ENCODE data around the gene IL4I1.

The IL4I1 gene

GRCh38 chr19:49887037-49887664, 9.5 kb downstream of the IL4I1 start:
- Histone ChIP-seq H3K4me3 (ENCODE audit: insufficient read depth, low read depth, low read length) (no peak overlapping the region), H3K36me3 (ENCODE audit: control insufficient read depth, insufficient read depth, low read length) (peaks cover 27% of the 10 kb centered on the region), H3K4me1 (ENCODE audit: control insufficient read depth, insufficient read depth, low read length) (no peaks in the 10 kb centered on the region), H3K27ac (ENCODE audit: insufficient read depth, low read depth, low read length, poor library complexity, severe bottlenecking) (no peak overlapping the region), H3K9me3 (ENCODE audit: control insufficient read depth, low read length) (no peaks in the 10 kb centered on the region), H3K27me3 (ENCODE audit: control insufficient read depth, insufficient read depth, low read length, poor library complexity, severe bottlenecking) (peaks cover 16% of the 10 kb centered on the region)
- 93 to 95% methylated on average over 23 of the region's 23 CpGs for WGBS, 2 experiments

GRCh38 chr19:49884760-49885159, 11.9 kb downstream of the IL4I1 start:
- H3K27ac ChIP-seq (ENCODE audit: insufficient read depth, low read depth, low read length, poor library complexity, severe bottlenecking) = no peak overlapping the region
- peaks cover 44% of the 10 kb centered on the region for H3K36me3 ChIP-seq (ENCODE audit: control insufficient read depth, insufficient read depth, low read length)
- no peaks in the 10 kb centered on the region for H3K9me3 ChIP-seq (ENCODE audit: control insufficient read depth, low read length)
- no peak overlapping the region for H3K4me3 ChIP-seq (ENCODE audit: insufficient read depth, low read depth, low read length)
- WGBS, 2 experiments = 91 to 94% methylated on average over 3 of the region's 3 CpGs
- H3K27me3 ChIP-seq (ENCODE audit: control insufficient read depth, insufficient read depth, low read length, poor library complexity, severe bottlenecking) = peaks cover 7% of the 10 kb centered on the region
- H3K4me1 ChIP-seq (ENCODE audit: control insufficient read depth, insufficient read depth, low read length) = no peaks in the 10 kb centered on the region

GRCh38 chr19:49884109-49884508, 12.6 kb downstream of the IL4I1 start:
- WGBS, 2 experiments = 96 to 97% methylated on average over 18 of the region's 18 CpGs
- H3K36me3 ChIP-seq (ENCODE audit: control insufficient read depth, insufficient read depth, low read length) = peaks cover 44% of the 10 kb centered on the region

DNA sequence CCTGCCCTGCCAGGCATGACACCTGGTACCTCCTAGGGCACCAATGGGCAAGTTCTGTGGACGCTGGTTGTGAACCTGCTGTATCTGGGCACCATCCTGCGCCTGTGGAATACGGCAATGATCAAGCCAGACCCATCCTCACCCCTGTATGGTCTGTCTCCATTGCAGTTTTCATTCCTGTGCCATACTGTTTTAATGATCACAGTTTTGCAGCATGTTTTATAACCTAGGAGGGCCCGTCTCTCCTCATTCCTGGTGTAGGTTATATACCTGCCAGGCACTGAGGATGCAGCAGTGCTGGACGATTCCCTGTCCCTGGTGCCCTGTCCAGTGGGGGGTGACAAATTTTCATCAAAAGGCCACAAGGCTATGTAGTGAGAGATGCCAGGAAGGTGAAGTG, 13.6 kb downstream of the IL4I1 start:
- peaks cover 44% of the 10 kb centered on the region for H3K36me3 ChIP-seq (ENCODE audit: control insufficient read depth, insufficient read depth, low read length)
- WGBS, 2 experiments = 96 to 97% methylated on average over 5 of the region's 5 CpGs
- no peaks in the 10 kb centered on the region for H3K27me3 ChIP-seq (ENCODE audit: control insufficient read depth, insufficient read depth, low read length, poor library complexity, severe bottlenecking)
- H3K9me3 ChIP-seq (ENCODE audit: control insufficient read depth, low read length) = no peaks in the 10 kb centered on the region
- H3K27ac ChIP-seq (ENCODE audit: insufficient read depth, low read depth, low read length, poor library complexity, severe bottlenecking) = no peak overlapping the region
- no peaks in the 10 kb centered on the region for H3K4me1 ChIP-seq (ENCODE audit: control insufficient read depth, insufficient read depth, low read length)
- no peak overlapping the region for H3K4me3 ChIP-seq (ENCODE audit: insufficient read depth, low read depth, low read length)

More at GRCh38 chr19:49884109-49884508, 12.6 kb downstream of the IL4I1 start:
- peaks cover under 1% of the 10 kb centered on the region for H3K27me3 ChIP-seq (ENCODE audit: control insufficient read depth, insufficient read depth, low read length, poor library complexity, severe bottlenecking)
- H3K4me1 ChIP-seq (ENCODE audit: control insufficient read depth, insufficient read depth, low read length) = no peaks in the 10 kb centered on the region
- no peak overlapping the region for H3K4me3 ChIP-seq (ENCODE audit: insufficient read depth, low read depth, low read length)
- H3K9me3 ChIP-seq (ENCODE audit: control insufficient read depth, low read length) = no peaks in the 10 kb centered on the region
- H3K27ac ChIP-seq (ENCODE audit: insufficient read depth, low read depth, low read length, poor library complexity, severe bottlenecking) = no peak overlapping the region

DNA sequence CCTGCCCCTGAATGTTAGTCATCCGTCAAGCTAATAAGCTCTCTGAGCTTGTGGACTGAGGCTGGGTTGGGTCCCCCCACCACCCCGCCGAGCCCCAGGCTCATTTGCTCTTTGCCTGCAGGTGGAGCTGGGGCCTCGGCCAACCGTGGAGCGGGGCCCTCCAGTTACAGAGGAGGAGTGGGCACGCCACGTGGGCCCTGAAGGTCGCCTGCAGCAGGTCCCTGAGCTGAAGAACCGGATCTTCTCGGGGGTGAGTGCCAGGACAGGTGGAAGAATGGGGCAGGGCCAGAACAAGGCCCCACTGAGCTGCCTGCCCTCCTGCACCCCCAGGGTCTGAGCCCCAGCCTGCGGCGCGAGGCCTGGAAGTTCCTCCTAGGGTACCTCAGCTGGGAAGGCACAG, 14.0 kb downstream of the IL4I1 start:
- peaks cover 44% of the 10 kb centered on the region for H3K36me3 ChIP-seq (ENCODE audit: control insufficient read depth, insufficient read depth, low read length)
- WGBS, 2 experiments = 96 to 98% methylated on average over 14 of the region's 14 CpGs

DNA sequence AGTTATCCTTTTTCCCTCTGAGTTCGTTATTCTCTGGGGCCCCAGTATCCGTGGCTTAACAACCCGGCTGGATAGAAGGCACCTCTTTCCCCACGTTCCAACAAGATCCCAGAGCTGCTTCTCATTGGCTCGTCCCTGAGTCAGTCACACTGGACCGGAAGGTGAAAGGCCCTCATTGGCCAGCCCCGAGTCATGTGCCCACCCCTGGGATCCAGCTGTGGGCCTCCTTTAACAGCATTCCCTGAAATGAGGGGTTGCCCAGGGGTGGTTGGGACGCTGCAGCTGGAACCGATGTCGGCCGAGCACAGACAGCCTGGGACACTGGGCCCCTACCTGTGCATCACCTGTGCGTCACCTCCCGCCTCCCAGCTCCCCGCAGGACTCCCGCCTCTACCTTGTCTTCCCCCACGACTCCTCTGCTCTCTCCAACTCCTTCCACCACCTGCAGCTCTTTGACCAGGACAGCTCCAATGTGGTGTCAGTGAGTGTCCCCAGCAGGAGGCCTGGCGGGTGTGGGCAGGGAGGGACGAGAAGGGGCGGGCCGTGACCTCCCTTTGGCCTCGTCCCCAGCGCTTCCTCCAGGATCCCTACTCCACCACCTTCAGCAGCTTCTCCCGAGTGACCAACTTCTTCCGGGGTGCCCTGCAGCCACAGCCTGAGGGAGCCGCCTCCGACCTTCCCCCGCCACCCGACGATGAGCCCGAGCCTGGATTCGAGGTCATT, 14.9 kb downstream of the IL4I1 start:
- no peaks in the 10 kb centered on the region for H3K9me3 ChIP-seq (ENCODE audit: control insufficient read depth, low read length)
- H3K36me3 ChIP-seq (ENCODE audit: control insufficient read depth, insufficient read depth, low read length) = peaks cover 44% of the 10 kb centered on the region
- no peak overlapping the region for H3K4me3 ChIP-seq (ENCODE audit: insufficient read depth, low read depth, low read length)
- 94 to 95% methylated on average over 31 of the region's 31 CpGs for WGBS, 2 experiments
- no peaks in the 10 kb centered on the region for H3K27me3 ChIP-seq (ENCODE audit: control insufficient read depth, insufficient read depth, low read length, poor library complexity, severe bottlenecking)
- H3K4me1 ChIP-seq (ENCODE audit: control insufficient read depth, insufficient read depth, low read length) = no peaks in the 10 kb centered on the region
- H3K27ac ChIP-seq (ENCODE audit: insufficient read depth, low read depth, low read length, poor library complexity, severe bottlenecking) = no peak overlapping the region

More for the DNA sequence above, 14.0 kb downstream of the IL4I1 start:
- H3K27me3 ChIP-seq (ENCODE audit: control insufficient read depth, insufficient read depth, low read length, poor library complexity, severe bottlenecking) = no peaks in the 10 kb centered on the region
- H3K4me1 ChIP-seq (ENCODE audit: control insufficient read depth, insufficient read depth, low read length) = no peaks in the 10 kb centered on the region
- H3K4me3 ChIP-seq (ENCODE audit: insufficient read depth, low read depth, low read length) = no peak overlapping the region
- no peaks in the 10 kb centered on the region for H3K9me3 ChIP-seq (ENCODE audit: control insufficient read depth, low read length)
- H3K27ac ChIP-seq (ENCODE audit: insufficient read depth, low read depth, low read length, poor library complexity, severe bottlenecking) = no peak overlapping the region

- Histone ChIP-seq H3K27ac (ENCODE audit: insufficient read depth, low read depth, low read length, poor library complexity, severe bottlenecking) (no peak overlapping the region), H3K36me3 (ENCODE audit: control insufficient read depth, insufficient read depth, low read length) (peaks cover 44% of the 10 kb centered on the region), H3K27me3 (ENCODE audit: control insufficient read depth, insufficient read depth, low read length, poor library complexity, severe bottlenecking) (no peaks in the 10 kb centered on the region), H3K4me3 (ENCODE audit: insufficient read depth, low read depth, low read length) (no peak overlapping the region), H3K9me3 (ENCODE audit: control insufficient read depth, low read length) (no peaks in the 10 kb centered on the region), H3K4me1 (ENCODE audit: control insufficient read depth, insufficient read depth, low read length) (no peaks in the 10 kb centered on the region)
- 96% methylated on average over 17 of the region's 17 CpGs for WGBS, 2 experiments
Observed at GRCh38 chr19:49881186-49881585, 15.5 kb downstream of the IL4I1 start.

- Histone ChIP-seq H3K4me3 (ENCODE audit: insufficient read depth, low read depth, low read length) (no peak overlapping the region), H3K27me3 (ENCODE audit: control insufficient read depth, insufficient read depth, low read length, poor library complexity, severe bottlenecking) (no peaks in the 10 kb centered on the region), H3K36me3 (ENCODE audit: control insufficient read depth, insufficient read depth, low read length) (peaks cover 44% of the 10 kb centered on the region), H3K4me1 (ENCODE audit: control insufficient read depth, insufficient read depth, low read length) (peaks cover 4% of the 10 kb centered on the region), H3K27ac (ENCODE audit: insufficient read depth, low read depth, low read length, poor library complexity, severe bottlenecking) (no peak overlapping the region), H3K9me3 (ENCODE audit: control insufficient read depth, low read length) (no peaks in the 10 kb centered on the region)
- WGBS, 2 experiments = 94 to 96% methylated on average over 10 of the region's 10 CpGs
Observed at GRCh38 chr19:49880162-49880869, 16.4 kb downstream of the IL4I1 start.

- Histone ChIP-seq H3K4me1 (ENCODE audit: control insufficient read depth, insufficient read depth, low read length) (peaks cover 6% of the 10 kb centered on the region), H3K9me3 (ENCODE audit: control insufficient read depth, low read length) (no peaks in the 10 kb centered on the region), H3K36me3 (ENCODE audit: control insufficient read depth, insufficient read depth, low read length) (peaks cover 37% of the 10 kb centered on the region), H3K4me3 (ENCODE audit: insufficient read depth, low read depth, low read length) (no peak overlapping the region), H3K27ac (ENCODE audit: insufficient read depth, low read depth, low read length, poor library complexity, severe bottlenecking) (no peak overlapping the region), H3K27me3 (ENCODE audit: control insufficient read depth, insufficient read depth, low read length, poor library complexity, severe bottlenecking) (no peaks in the 10 kb centered on the region)
- 95 to 96% methylated on average over 12 of the region's 12 CpGs for WGBS, 2 experiments
Observed at GRCh38 chr19:49879243-49879963, 17.3 kb downstream of the IL4I1 start.

DNA sequence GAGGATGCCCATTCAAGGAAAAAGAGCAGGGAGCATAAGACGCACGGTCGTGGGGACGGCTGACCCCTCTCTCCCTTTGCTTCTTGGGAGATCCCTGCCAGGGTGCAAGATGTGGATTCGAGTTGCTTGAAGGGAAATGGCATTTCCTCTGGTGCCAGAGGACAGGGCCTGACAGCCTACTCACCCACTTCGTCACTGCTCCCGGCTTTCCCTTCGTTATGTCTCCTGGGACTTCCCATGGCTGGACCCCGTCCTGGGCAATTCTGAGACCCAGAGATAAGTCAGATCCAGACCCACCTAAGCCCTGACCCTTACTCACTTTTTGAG, 18.0 kb downstream of the IL4I1 start:
- H3K36me3 ChIP-seq (ENCODE audit: control insufficient read depth, insufficient read depth, low read length) = peaks cover 30% of the 10 kb centered on the region
- peaks cover 6% of the 10 kb centered on the region for H3K4me1 ChIP-seq (ENCODE audit: control insufficient read depth, insufficient read depth, low read length)
- WGBS, 2 experiments = 88 to 92% methylated on average over 9 of the region's 9 CpGs

More for the DNA sequence above, 18.0 kb downstream of the IL4I1 start:
- peak overlapping the region; percentile 91 for H3K4me3 ChIP-seq (ENCODE audit: insufficient read depth, low read depth, low read length)
- no peaks in the 10 kb centered on the region for H3K9me3 ChIP-seq (ENCODE audit: control insufficient read depth, low read length)
- H3K27ac ChIP-seq (ENCODE audit: insufficient read depth, low read depth, low read length, poor library complexity, severe bottlenecking) = no peak overlapping the region
- no peaks in the 10 kb centered on the region for H3K27me3 ChIP-seq (ENCODE audit: control insufficient read depth, insufficient read depth, low read length, poor library complexity, severe bottlenecking)
